ENCODE data around the gene KDM4B.
"Not testable (repeated sequence)": the region's sequence is repeated elsewhere in the genome, so short reads cannot be mapped to it uniquely, and the experiment has no call there.

The KDM4B gene

DNA sequence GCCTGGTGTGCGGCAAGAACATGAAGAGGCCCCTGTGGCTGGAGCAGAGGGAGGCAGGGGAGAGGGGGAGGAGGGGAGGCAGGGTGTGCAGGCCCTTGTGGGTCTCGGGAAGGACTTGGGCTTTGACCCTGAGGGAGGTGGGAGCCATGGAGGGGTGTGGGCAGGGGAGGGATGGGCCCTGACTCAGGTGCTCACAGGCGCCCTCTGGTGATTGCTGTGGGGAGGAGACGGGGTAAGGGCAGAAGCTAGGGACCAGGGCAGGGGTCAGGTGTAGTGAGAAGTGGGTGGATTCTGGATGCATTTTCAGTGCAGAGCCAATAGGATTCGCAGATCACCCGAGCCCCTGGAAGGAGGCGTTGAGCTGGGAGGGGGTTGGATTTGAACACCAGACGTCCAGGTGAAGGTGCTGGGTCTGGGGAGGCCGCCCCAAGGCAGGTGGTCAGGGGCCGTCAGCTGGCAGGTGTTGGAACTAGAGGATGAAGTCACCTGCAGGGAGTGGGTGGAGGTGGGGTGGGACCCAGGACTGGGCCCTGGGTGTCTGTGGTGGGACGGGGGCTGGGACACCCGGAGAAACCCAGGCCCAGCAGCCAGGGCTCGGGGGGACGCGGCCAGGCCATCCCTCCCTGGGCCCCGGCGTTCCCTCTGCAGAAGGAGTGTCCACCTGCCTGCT lies 185.4 kb downstream of the KDM4B start:
- peak; percentile 37 to 64 for DNase-seq
- TF ChIP-seq GATA1 (IDR thresholded peaks at IDR 0.05; ENCODE audit: low read depth, low read length) (no peak), POLR2A (IDR thresholded peaks at IDR 0.05; ENCODE audit: low read length) (no peak)

DNA sequence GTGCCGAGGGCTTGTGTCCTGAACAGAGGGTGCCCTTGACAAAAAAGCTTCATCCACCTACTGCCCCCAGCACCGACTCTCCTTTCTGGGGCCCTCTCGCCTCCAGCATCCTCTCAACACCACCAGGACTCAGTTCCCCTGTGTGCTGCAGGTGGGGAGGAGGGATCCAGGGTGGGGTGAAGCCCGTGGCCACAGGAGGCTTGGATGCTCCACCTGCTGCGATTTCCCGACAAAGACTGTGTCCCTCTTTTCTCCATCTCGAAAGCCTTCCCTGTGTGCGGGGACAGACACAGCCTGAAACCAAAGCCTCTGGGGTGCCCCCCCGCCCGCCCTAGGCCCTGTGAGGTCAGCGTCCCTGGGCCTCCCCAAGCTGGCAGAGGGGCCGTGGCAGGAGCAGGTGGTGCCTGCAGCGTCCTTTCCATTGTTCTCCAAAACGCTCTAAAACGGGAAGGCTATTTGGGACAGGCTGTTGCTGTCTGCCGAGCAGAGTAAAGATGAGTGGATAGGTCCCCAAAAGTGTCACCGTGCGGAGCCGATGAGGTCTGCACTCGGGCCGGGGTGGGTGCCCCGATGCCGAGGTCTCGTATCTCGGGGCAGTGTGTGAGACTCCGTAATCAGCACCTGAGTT lies 186.0 kb downstream of the KDM4B start:
- TF ChIP-seq GATA1 (IDR thresholded peaks at IDR 0.05; ENCODE audit: low read depth, low read length): no peak
- no peak for TF ChIP-seq POLR2A (IDR thresholded peaks at IDR 0.05; ENCODE audit: low read length)
- no peak for DNase-seq

- no peak for DNase-seq
- no peak for TF ChIP-seq GATA1 (IDR thresholded peaks at IDR 0.05; ENCODE audit: low read depth, low read length)
- no peak for TF ChIP-seq POLR2A (IDR thresholded peaks at IDR 0.05; ENCODE audit: low read length)
These were observed 186.8 kb downstream of the KDM4B start for GRCh38 chr19:5155586-5156210.

- TF ChIP-seq GATA1 (IDR thresholded peaks at IDR 0.05; ENCODE audit: low read depth, low read length): no peak
- no peak for TF ChIP-seq POLR2A (IDR thresholded peaks at IDR 0.05; ENCODE audit: low read length)
- no peak for DNase-seq
These were observed 187.5 kb downstream of the KDM4B start for GRCh38 chr19:5156231-5156986.

DNA sequence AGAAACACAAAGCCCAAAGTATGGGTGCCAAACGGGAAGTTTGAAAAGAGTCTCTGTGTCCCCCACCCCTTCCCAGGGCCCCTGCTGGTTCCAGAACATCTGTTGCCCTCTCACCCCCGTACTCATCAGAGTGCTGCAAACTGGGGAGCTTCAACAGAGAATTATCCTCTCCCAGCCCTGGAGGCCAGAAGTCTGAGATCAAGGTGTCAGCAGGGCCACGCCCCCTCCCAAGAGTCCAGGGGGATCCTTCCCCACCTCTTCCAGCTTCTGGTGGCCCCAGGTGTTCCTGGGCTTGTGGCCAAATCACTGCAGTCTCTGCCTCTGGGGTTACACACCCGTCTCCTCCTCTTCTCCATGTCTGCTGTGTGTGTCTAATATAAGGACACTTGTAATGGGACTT lies 188.3 kb downstream of the KDM4B start:
- no peak for DNase-seq
- no peak for TF ChIP-seq POLR2A (IDR thresholded peaks at IDR 0.05; ENCODE audit: low read length)
- TF ChIP-seq GATA1 (IDR thresholded peaks at IDR 0.05; ENCODE audit: low read depth, low read length): no peak

DNA sequence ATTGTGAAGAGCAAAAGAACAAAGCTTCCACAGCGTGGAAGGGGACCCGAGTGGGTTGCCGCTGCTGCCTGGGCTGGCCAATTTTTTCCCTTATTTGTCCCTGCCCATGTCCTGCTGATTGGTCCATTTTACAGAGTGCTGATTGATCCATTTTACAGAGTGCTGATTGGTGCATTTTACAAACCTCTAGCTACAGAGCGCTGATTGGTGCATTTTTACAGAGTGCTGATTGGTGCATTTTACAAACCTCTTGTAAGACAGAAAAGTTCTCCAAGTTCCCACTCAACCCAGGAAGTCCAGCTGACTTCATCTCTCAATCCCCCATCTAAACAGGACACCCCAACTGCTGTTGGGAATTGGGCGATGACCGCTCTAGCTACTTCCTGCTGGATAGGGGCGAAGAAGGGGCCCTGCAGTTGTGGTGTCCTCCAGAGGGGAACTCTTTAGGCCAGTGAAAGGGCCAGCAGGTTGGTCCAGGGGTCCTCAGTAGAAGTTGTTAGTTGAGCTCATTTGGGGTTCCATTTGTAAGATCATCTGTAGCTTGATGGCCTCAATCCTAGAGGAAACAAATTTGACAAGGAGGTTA lies 189.7 kb downstream of the KDM4B start:
- DNase-seq: not testable (repeated sequence)

DNA sequence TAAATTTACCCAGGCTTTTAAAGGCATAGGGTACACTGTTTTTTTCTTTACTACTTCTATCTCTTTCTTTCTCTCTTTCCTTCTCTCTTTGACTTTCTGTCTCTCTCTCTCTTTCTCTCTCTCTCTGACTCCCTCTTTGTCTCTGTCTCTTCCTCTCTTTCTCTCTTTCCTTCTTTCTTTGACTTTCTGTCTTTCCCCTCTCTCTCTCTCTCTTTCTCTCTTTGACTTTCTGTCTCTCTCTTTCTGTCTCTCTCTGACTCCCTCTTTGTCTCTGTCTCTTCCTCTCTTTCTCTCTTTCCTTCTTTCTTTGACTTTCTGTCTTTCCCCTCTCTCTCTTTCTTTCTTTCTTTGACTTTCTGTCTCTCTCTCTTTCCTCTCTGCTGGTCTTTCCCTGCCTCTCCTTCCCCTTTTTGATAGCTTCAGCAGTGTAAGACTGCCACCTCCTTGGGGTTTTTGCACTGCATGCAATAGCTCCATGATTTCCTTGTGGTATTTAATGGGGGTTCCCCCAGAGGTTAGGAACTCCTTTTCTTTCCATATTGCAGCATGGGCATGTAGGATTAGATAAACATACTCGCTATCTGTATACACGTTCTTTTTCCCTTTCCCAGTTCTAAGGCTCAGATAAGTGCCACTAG lies 191.4 kb downstream of the KDM4B start:
- DNase-seq: not testable (repeated sequence)

GRCh38 chr19:5164845-5165696 lies 196.2 kb downstream of the KDM4B start:
- not testable (repeated sequence) for DNase-seq

GRCh38 chr19:5165697-5166019 lies 196.7 kb downstream of the KDM4B start:
- no peak for TF ChIP-seq POLR2A (IDR thresholded peaks at IDR 0.05; ENCODE audit: low read length)
- no peak for TF ChIP-seq GATA1 (IDR thresholded peaks at IDR 0.05; ENCODE audit: low read depth, low read length)
- DNase-seq: peak; percentile 34 to 60

- no peak for DNase-seq
- TF ChIP-seq GATA1 (IDR thresholded peaks at IDR 0.05; ENCODE audit: low read depth, low read length) (no peak), POLR2A (IDR thresholded peaks at IDR 0.05; ENCODE audit: low read length) (no peak)
These were observed 197.3 kb downstream of the KDM4B start for GRCh38 chr19:5166262-5166661.

- DNase-seq: peak; percentile 43 to 67
- TF ChIP-seq POLR2A (IDR thresholded peaks at IDR 0.05; ENCODE audit: low read length) (no peak), GATA1 (IDR thresholded peaks at IDR 0.05; ENCODE audit: low read depth, low read length) (no peak)
These were observed 201.4 kb downstream of the KDM4B start for GRCh38 chr19:5170329-5170745.

- TF ChIP-seq GATA1 (IDR thresholded peaks at IDR 0.05; ENCODE audit: low read depth, low read length) (no peak), POLR2A (IDR thresholded peaks at IDR 0.05; ENCODE audit: low read length) (no peak)
- no peak for DNase-seq
These were observed 202.8 kb downstream of the KDM4B start for GRCh38 chr19:5171711-5172110.
